GM12878 (cell line): Measurements from ENCODE around the gene ANXA11. TPM values are rescaled to one million over a fixed set of nuclear protein-coding genes. Genes with fewer than 3 reads are reported as not detected.

Experiments used
- ATAC-seq: fragments of 200-7000 bp; cut with Tn5 transposase; 3 replicates; pipeline ENCODE4 v1.9.1; 2020; ENCODE audit warnings: mild to moderate bottlenecking, moderate library complexity
- BruUV-seq: library from RNA; stranded (reverse); fragments of 400-500 nt; replicated peaks from 2 replicates; lab custom pipeline; 2021; lab: Mats Ljungman, UMichigan
- CTCF ChIA-PET: fragments of 300-600 bp; sonication (Branson Sonifier 250); formaldehyde crosslinking; extraction: SDS; loops from one replicate; lab custom pipeline; 2021; ENCODE audit warnings: inconsistent platforms; lab: Yijun Ruan, JAX
- POLR2A ChIA-PET: fragments of 350-600 bp; formaldehyde crosslinking; extraction: SDS; loops from one replicate; lab custom pipeline; 2021; ENCODE audit warnings: inconsistent platforms; lab: Charles Lee
- RAD21 ChIA-PET: fragments of 300-600 bp; sonication (Branson Sonifier 250); formaldehyde crosslinking; loops from one replicate; lab custom pipeline; 2023; ENCODE audit warnings: antibody characterized with exemption; ENCODE audit not compliant: unreplicated experiment; lab: Charles Lee
- SMC1A ChIA-PET: fragments of 300-600 bp; sonication (Branson Sonifier 250); formaldehyde crosslinking; loops from one replicate; lab custom pipeline; 2023; ENCODE audit not compliant: unreplicated experiment, uncharacterized antibody; lab: Charles Lee
- DNase-seq: peaks from one replicate; pipeline ENCODE4 v3.0.0-alpha.2; 2011; ENCODE audit warnings: low read depth, low spot score
- FAIRE-seq: peaks from 3 replicates; lab custom pipeline; 2011; peaks lifted over from hg19 to GRCh38; lab: Jason Lieb, UNC
- H2AFZ ChIP-seq: 2 replicates; pipeline ENCODE4 v1.6.0; 2011; ENCODE audit warnings: low read depth, low read length, control low read depth; ENCODE audit not compliant: control insufficient read depth
- H3K27ac ChIP-seq: 2 replicates; pipeline ENCODE4 v1.5.1; 2011; ENCODE audit warnings: control low read depth; ENCODE audit not compliant: control insufficient read depth, insufficient read depth
- H3K27me3 ChIP-seq, 2 experiments: replicated peaks in 1 of 2; 2 replicates each; pipeline versions ENCODE4 v1.6.0 to v1.6.1; 2011; ENCODE audit warnings: low read length in 1 of 2; ENCODE audit not compliant: control insufficient read depth in 2 of 2, insufficient read depth in 2 of 2
- H3K36me3 ChIP-seq, 2 experiments: 2 replicates each; pipeline ENCODE4 v1.5.1; 2011; ENCODE audit warnings: low read length in 1 of 2; ENCODE audit not compliant: control insufficient read depth in 2 of 2, insufficient read depth in 2 of 2
- H3K4me1 ChIP-seq: 2 replicates; pipeline ENCODE4 v1.6.1; 2011; ENCODE audit warnings: mild to moderate bottlenecking, low read length, moderate library complexity, mixed read lengths; ENCODE audit not compliant: control insufficient read depth, insufficient read depth
- H3K4me2 ChIP-seq: 2 replicates; pipeline ENCODE4 v1.6.0; 2011; ENCODE audit warnings: control low read depth; ENCODE audit not compliant: control insufficient read depth, insufficient read depth
- H3K4me3 ChIP-seq: fragments of 200-600 bp; sonication (generic); 2 replicates; pipeline ENCODE4 v1.5.1; 2016
- H3K79me2 ChIP-seq: 2 replicates; pipeline ENCODE4 v1.6.0; 2011; ENCODE audit warnings: low read length; ENCODE audit not compliant: control insufficient read depth, insufficient read depth
- H3K9ac ChIP-seq: 2 replicates; pipeline ENCODE4 v1.8.0; 2011; ENCODE audit warnings: low read length, control low read depth, mixed read lengths; ENCODE audit not compliant: control insufficient read depth, insufficient read depth
- H3K9me3 ChIP-seq: replicated peaks from 3 replicates; pipeline ENCODE4 v1.5.1; 2011; ENCODE audit warnings: mild to moderate bottlenecking, low read length; ENCODE audit not compliant: control insufficient read depth, insufficient read depth
- H4K20me1 ChIP-seq: 2 replicates; pipeline ENCODE4 v1.6.0; 2011; ENCODE audit not compliant: control insufficient read depth, insufficient read depth
- EP300 ChIP-seq, 2 experiments: fragments of 150-350 bp in 1 of 2; IDR thresholded peaks; 2 replicates each; pipeline ENCODE4 v1.6.1; 2011 to 2012; ENCODE audit warnings: low read depth in 2 of 2, low read length in 2 of 2, borderline replicate concordance in 1 of 2, improper control_type of control experiment in 1 of 2, inconsistent platforms in 1 of 2; ENCODE audit not compliant: control insufficient read depth in 1 of 2
- NR2C2 ChIP-seq: IDR thresholded peaks from 2 replicates; pipeline ENCODE4 v1.6.1; 2011; ENCODE audit warnings: borderline replicate concordance, low read depth; ENCODE audit not compliant: control insufficient read depth, insufficient read length
- RBBP5 ChIP-seq: fragments of 200-600 bp; sonication (generic); conservative IDR thresholded peaks from 2 replicates; pipeline ENCODE4 v1.6.1; 2016
- SUPT20H ChIP-seq: IDR thresholded peaks from 2 replicates; pipeline ENCODE4 v1.6.1; 2011; ENCODE audit warnings: low read depth, mild to moderate bottlenecking, low read length, moderate library complexity, borderline replicate concordance; ENCODE audit not compliant: control insufficient read depth
- SUZ12 ChIP-seq: fragments of 200-600 bp; sonication (generic); IDR thresholded peaks from one replicate; pipeline ENCODE4 v1.6.1; 2018; ENCODE audit warnings: antibody characterized with exemption, mild to moderate bottlenecking; ENCODE audit not compliant: unreplicated experiment
- YY1 ChIP-seq: IDR thresholded peaks from 2 replicates; pipeline ENCODE4 v1.6.1; 2011; ENCODE audit warnings: low read depth, mild to moderate bottlenecking, low read length
- WGBS: methylation state at CpG from one replicate; pipeline ENCODE4 v1.1.6; 2016; ENCODE audit warnings: low lambda C conversion rate; ENCODE audit not compliant: insufficient replicate concordance, insufficient coverage; ENCODE audit errors: missing lambda C conversion rate; 5-methylcytosine and 5-hydroxymethylcytosine counted together
- in situ Hi-C: fragments of 300-500 bp; cut with MboI; formaldehyde crosslinking; loops from 9 replicates; pipeline ENCODE4 v1.14.3; 2018; ENCODE audit warnings: mixed read lengths
- intact Hi-C: fragments of 100-400 bp; cut with micrococcal nuclease; formaldehyde crosslinking; loops from one replicate; pipeline ENCODE4 v1.14.2; 2022; ENCODE audit not compliant: unreplicated experiment
- polyA plus RNA-seq, 11 experiments: library from polyadenylated mRNA; depleted of rRNA in 4 of 11; unstranded in 6 of 11; stranded (reverse) in 5 of 11; fragments of >200 nt; fragmentation: Nextera tagmentation in 4 of 11; fragmentation: Illumina TruSeq in 1 of 11; extraction: Ambion mirVana in 4 of 11; extraction: Trizol in 1 of 11; gene quantifications; 1 replicate in 1 of 11; 2 replicates in 10 of 11; pipeline versions ENCODE4 v1.2.1 to v1.2.3, GENCODE V29; 2011 to 2016; ENCODE audit warnings: inconsistent platforms in 2 of 11, missing spikeins in 2 of 11, low read depth in 1 of 11
- total RNA-seq, 4 experiments: library from RNA; depleted of rRNA in 3 of 4; stranded (reverse); fragments of >200 nt in 3 of 4; fragmentation: Illumina TruSeq in 1 of 4; extraction: Trizol in 1 of 4; gene quantifications; 2 replicates each; pipeline versions ENCODE4 v1.2.1 to v1.2.3, GENCODE V29; 2013 to 2021
- TF ChIP-seq, protein P1 (sequence below): fragments of 450-650 bp; IDR thresholded peaks from 2 replicates; pipeline ENCODE4 v1.6.1; 2016; ENCODE audit warnings: mild to moderate bottlenecking, moderate library complexity, borderline replicate concordance
- TF ChIP-seq, protein P2 (sequence below), 3 experiments: IDR thresholded peaks in 2 of 3; conservative IDR thresholded peaks in 1 of 3; 2 replicates each; pipeline ENCODE4 v1.5.1; 2011; ENCODE audit warnings: low read depth in 3 of 3, low read length in 3 of 3, mild to moderate bottlenecking in 3 of 3, control low read depth in 2 of 3, moderate library complexity in 2 of 3, inconsistent platforms in 1 of 3, mixed read lengths in 1 of 3; ENCODE audit not compliant: control insufficient read depth in 2 of 3, insufficient read depth in 1 of 3; ENCODE audit errors: extremely low read depth in 1 of 3

ANXA11 gene
- total and polyA plus RNA-seq, 10 of the 15 experiments (the other 5 are each of a cell fraction or from before 2014, with no cell fraction given) = 25.0 to 129 (median 72.2) TPM

DNA sequence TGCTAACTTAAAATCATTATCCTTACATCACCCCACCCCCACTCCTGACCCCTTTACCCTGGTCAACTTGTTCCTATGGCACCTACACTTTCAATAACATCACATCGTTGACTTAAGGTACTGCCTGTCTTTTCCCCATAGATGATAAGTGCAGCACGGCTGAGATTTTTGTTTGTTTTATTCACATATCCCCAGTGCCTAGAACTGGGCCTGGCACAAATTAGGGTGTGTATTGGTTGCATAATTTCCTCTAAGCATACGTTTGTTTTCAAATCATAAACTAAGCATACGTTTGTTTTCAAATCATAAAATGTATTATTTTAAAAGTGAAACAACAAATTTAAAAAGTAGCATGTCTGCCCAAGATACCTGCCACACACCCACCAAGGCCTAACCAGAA lies 35.3 kb downstream of the ANXA11 start:
- 44% methylated on average over 4 of the region's 4 CpGs for WGBS
- Histone ChIP-seq H3K4me1 (no peaks in the 10 kb centered on the region), H3K9ac (no peak overlapping the region), H3K79me2 (no peaks in the 10 kb centered on the region), H3K27me3 (no peaks in the 10 kb centered on the region), H3K36me3 (peaks cover 5 to 34% of the 10 kb centered on the region in 2 experiments), H3K27ac (no peak overlapping the region), H3K4me3 (no peak overlapping the region), H3K4me2 (no peak overlapping the region), H3K9me3 (no peaks in the 10 kb centered on the region), H4K20me1 (peaks cover 3% of the 10 kb centered on the region; the same call in 1 of the 2 replicates), H2AFZ (no peak overlapping the region)
- ChIA-PET POLR2A (no interaction called here), RAD21 (interaction anchor here (1.5 to 3.8 kb wide), 3 partner anchors 34 to 52 kb away, joined by 5 to 16 read pairs (median 5); no protein-coding TSS in a partner anchor), SMC1A (interaction anchor here (0.8 to 1.2 kb wide), 2 partner anchors 20 to 52 kb away, joined by 3 read pairs; no protein-coding TSS in a partner anchor), CTCF (interaction anchor here (0.7 to 7.5 kb wide), 5 partner anchors 18 to 607 kb away, joined by 4 to 41 read pairs (median 6); no protein-coding TSS in a partner anchor)
- no peak for DNase-seq
- ATAC-seq = no peak
- no peak for FAIRE-seq
- intact Hi-C loops (no loop called here), in situ Hi-C loops (no loop called here)
- no TSS peak for BruUV-seq
- TF ChIP-seq, protein P1, sequence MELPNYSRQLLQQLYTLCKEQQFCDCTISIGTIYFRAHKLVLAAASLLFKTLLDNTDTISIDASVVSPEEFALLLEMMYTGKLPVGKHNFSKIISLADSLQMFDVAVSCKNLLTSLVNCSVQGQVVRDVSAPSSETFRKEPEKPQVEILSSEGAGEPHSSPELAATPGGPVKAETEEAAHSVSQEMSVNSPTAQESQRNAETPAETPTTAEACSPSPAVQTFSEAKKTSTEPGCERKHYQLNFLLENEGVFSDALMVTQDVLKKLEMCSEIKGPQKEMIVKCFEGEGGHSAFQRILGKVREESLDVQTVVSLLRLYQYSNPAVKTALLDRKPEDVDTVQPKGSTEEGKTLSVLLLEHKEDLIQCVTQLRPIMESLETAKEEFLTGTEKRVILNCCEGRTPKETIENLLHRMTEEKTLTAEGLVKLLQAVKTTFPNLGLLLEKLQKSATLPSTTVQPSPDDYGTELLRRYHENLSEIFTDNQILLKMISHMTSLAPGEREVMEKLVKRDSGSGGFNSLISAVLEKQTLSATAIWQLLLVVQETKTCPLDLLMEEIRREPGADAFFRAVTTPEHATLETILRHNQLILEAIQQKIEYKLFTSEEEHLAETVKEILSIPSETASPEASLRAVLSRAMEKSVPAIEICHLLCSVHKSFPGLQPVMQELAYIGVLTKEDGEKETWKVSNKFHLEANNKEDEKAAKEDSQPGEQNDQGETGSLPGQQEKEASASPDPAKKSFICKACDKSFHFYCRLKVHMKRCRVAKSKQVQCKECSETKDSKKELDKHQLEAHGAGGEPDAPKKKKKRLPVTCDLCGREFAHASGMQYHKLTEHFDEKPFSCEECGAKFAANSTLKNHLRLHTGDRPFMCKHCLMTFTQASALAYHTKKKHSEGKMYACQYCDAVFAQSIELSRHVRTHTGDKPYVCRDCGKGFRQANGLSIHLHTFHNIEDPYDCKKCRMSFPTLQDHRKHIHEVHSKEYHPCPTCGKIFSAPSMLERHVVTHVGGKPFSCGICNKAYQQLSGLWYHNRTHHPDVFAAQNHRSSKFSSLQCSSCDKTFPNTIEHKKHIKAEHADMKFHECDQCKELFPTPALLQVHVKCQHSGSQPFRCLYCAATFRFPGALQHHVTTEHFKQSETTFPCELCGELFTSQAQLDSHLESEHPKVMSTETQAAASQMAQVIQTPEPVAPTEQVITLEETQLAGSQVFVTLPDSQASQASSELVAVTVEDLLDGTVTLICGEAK = no peak
- TF ChIP-seq SUZ12 (no peak), SUPT20H (no peak), NR2C2 (no peak), EP300 (IDR thresholded peaks at IDR 0.05; ENCODE audit: borderline replicate concordance in 1 of 2, control insufficient read depth in 1 of 2, low read depth in 2 of 2, low read length in 2 of 2) (no peak), RBBP5 (no peak), YY1 (no peak)
- TF ChIP-seq, protein P2, sequence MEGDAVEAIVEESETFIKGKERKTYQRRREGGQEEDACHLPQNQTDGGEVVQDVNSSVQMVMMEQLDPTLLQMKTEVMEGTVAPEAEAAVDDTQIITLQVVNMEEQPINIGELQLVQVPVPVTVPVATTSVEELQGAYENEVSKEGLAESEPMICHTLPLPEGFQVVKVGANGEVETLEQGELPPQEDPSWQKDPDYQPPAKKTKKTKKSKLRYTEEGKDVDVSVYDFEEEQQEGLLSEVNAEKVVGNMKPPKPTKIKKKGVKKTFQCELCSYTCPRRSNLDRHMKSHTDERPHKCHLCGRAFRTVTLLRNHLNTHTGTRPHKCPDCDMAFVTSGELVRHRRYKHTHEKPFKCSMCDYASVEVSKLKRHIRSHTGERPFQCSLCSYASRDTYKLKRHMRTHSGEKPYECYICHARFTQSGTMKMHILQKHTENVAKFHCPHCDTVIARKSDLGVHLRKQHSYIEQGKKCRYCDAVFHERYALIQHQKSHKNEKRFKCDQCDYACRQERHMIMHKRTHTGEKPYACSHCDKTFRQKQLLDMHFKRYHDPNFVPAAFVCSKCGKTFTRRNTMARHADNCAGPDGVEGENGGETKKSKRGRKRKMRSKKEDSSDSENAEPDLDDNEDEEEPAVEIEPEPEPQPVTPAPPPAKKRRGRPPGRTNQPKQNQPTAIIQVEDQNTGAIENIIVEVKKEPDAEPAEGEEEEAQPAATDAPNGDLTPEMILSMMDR (IDR thresholded peaks at IDR 0.05 in 2 of 3, conservative IDR thresholded peaks at IDR 0.05 in 1 of 3; ENCODE audit: control insufficient read depth in 2 of 3, extremely low read depth in 1 of 3, insufficient read depth in 1 of 3, low read depth in 3 of 3, low read length in 3 of 3) = no peak
